GM12891 (cell line): ENCODE results near the gene EIF3D.

Experiments
- POLR2A ChIP-seq: IDR thresholded peaks from 2 replicates; pipeline ENCODE4 v1.6.1; 2011; ENCODE audit warnings: low read depth, low read length, control low read depth
- SPI1 ChIP-seq: IDR thresholded peaks from 2 replicates; pipeline ENCODE4 v1.6.1; 2011; ENCODE audit warnings: low read depth, low read length, control low read depth

DNA sequence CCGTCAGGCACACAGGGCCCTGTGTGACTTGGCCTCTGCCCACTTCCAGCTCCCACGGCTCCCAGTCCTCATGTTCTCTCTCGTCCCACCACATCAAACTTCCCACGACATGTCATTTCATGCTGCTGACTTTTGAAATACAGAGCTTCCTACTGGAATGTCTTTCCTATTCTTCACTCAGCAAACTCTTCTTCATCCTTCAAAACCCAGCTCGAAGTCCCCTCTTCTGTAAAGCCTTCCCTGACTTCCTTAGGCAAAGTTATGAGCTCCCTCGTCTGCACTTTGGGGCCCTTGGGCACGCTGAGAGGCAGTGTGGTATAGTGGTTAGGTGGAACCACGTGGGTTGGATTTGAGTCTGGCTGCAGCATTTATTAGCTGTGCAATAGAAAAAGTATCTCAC lies 37.8 kb upstream of the EIF3D start:
- no peak for TF ChIP-seq POLR2A
- TF ChIP-seq SPI1, result no peak
